CD4-positive, alpha-beta T cell treated with Interleukin-2 at 100 ng/mL for 4 hours (primary cell): ENCODE data around the gene GPR84.

ENCODE experiments used
- DNase-seq: peaks from one replicate; pipeline ENCODE4 v3.0.0-alpha.2; 2020; ENCODE audit warnings: low spot score

GPR84 gene

DNA sequence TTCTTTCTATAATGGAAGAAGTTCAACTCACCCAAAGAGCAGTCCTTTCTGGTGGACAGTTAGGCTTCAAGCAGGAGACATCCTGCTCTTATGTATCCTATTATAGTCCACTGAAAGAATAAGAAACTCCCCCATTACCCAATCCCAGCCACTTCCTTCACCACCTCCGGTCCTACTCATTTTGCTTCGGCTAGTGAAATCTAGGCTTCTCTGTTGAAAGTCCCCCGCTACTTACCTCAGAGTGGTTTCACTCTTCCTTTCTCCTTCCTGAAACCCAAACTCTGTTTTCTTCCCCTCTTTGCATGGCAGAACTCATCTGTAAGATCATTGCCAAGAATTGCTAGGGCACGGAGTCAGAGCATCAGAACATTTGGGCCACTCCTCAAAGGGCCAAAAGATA lies at the start of gene GPR84:
TSS of gene GPR84 (minus strand) at position 74 of the 400 bp plus-strand sequence. CDS start 635 bp downstream, outside the sequence.
- peak; percentile 32 for DNase-seq

DNA sequence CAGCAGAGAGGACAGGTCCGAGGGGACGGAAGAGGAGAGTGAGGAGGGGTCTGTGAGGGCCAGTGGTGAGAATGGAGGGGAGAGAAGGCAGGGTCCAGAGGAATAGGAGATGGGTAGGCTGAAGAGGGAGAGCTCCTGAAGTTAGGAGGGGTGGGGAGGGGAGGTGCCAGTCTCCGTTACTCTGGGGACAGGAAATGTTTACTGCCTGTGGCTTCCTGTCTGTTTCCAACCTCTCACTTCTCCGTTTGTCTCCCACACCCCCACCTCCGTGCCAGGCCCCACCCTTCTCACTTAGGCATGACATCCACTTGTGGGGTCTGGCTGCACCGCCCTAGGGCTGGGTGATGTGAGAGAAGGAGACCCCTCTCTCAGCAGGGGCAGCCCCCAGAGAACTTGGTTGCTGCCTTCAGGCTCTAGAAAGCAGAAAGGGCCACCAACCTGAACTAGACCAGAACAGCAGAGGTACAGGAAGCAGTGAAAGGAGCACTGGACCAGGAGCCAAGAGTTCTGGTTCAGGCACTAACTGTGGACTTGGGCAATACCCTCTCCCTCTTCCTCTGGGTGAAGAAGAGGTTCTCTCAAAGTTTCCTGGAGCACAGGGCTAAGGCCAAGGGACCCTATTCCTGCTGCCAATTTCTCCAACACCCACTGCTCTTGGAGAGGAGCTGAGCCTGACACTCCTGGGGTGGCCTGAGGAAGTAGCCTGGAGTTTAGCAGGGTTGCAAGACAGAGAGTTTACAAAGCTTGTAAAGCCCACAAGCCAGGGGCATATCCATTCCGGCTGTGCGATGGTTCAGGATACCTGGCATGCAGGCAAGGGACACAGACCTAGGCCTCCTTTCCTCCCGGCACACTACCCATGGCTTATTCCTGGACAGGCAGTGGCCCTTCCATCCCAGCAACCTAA lies 49.3 kb upstream of the GPR84 start:
- peak; percentile 88 for DNase-seq

DNA sequence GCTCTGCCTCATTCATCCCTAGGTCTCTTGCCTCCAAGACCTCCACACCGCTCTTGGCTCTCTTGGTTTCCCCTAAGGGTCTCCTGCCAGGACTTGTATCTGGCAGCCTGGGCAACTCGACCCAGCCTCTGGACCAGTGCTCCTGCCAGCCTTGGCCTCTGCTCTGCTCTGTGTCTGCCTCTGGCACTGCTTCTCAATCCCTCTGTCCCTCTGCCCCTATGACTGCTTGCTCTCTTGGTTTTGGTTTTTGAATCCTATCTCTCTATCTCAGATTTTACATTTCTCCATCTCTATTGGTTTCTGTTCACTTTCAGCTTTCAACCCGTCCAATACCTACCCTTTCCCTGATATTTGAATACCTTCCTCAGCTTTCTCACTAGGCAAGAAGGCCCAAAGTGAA lies 48.5 kb upstream of the GPR84 start:
- no peak for DNase-seq

DNA sequence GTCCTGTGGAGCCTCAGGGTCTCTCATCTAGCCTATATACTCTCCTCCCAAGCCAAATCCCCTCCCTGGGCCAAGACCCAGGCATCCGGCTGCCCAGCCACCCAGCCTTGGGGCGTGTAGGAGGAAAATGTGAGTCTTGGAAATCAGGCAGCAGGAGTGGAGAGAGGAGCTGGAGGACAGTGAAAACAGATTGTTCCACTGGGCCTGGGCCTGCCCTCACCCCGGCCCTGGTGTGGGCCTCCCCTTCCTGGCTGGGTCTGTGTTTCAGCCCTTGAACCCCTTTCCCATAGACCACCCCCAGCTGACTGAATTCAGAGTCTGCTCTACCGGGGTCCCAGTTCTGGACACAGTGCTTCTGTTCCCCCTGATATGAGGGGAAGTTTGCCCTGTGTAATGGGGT lies 48.1 kb upstream of the GPR84 start:
- no peak for DNase-seq

DNA sequence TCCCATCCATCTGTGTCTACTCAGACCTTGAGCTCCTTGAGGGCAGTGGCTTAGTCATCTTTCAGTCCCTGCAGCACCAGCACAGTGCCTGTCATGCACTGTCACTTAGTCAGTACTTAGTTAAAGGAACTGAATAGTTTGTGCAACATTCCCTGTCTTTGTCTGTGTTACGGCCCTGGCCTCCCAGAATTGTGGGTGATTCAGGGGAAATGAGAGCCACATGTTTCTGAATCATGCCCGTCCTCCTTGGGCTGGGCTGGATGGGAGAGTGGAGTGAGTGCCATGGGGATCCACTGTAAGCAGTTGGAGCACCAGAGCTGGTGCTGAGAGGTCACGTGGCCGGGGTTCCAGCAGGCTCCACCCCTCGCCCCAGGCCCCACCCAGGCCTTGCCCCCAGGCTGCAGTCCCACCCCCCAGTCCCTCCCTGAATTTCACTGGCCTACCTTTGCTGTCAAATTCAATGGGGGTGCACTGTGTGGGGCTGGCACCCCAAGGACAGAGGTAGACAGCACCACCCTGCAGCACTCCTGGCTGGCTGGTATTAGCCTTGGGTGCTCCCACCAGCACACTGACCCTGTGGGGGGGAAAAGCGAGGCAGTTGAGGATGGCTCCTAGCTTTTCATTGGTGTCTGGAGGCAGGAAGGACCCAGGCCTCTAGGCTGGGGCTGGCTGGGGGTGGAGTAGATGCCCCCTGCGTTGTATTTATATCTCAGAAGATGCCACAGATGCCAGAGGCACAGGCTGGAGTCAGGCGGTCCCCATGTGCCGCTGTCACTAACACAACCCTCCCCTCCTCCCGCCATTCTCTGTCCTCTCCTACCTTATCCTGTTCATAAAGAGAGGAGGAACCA lies 47.3 kb upstream of the GPR84 start:
- DNase-seq, result peak; percentile 72

DNA sequence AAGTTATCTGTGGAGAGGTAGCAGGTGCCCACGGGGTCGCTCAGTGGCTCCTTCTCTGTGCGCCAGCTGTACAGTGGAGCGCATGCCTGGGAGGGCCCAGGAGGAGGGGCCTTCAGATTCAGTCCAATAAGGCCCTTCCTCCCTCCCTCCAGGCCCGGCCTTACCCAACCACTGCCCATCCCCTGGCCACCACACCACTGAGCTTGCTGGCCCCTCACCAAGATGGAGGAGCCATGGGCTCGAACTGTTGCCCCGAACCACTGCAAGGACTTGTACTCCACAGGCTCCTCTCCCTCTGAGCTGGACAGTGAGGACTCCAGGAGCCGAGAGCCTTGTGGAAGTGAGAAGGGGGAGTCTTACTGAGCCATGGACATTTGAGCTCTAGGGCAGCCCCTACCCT lies 45.0 kb upstream of the GPR84 start:
- no peak for DNase-seq

DNA sequence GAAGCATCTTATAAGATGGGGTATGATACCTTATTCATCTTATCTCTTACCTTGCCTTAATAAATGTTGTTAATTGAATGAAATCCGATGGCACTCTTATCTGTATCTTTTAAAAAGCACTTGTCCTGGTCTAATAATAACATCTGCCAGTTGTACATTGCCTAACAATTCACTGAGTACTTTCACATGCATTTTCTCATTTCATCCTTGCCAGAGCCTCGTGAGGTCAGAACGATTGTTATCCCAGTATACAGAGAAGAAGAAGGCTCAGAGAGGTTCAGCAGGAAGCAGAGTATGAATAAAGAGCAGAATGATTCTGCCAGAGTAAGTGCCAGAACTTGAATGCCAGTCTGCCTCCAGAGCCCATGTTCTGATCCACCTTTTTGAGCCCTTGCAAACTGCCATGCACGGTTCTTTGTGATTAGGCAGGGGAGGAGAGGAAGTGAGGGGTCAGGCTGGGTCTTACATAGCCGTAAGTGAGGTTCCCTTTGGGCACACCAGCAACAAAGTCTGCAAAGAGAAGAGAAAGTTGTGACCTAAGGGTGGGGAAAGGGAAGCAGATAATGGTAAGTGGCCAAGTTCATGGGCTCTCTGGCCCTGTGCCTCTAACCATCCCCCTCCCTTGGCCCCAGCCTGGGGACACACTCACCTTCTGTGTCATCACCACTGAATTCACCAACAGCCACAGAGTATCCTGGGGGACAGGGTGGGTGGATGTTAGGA lies 43.1 kb upstream of the GPR84 start:
- DNase-seq, result no peak

DNA sequence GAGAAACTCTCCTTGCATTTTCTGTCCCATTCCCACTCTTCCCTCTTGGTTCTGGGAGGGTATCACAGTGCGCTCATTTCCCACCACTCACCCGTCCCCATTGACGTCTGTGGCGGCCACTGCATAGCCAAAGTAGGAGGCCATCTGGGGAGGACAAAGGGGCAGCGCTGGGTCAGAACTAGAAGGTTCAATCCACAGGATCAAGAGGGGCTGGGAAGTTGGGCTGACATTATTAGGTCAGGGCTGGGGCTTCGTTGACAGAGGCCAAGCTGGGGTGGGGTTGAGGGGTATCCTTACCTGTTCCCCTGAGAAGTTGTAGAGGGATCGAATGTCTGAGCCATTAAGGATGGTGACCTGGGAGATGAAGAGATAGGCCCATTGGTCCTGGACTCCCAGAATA lies 41.3 kb upstream of the GPR84 start:
- DNase-seq, result no peak

DNA sequence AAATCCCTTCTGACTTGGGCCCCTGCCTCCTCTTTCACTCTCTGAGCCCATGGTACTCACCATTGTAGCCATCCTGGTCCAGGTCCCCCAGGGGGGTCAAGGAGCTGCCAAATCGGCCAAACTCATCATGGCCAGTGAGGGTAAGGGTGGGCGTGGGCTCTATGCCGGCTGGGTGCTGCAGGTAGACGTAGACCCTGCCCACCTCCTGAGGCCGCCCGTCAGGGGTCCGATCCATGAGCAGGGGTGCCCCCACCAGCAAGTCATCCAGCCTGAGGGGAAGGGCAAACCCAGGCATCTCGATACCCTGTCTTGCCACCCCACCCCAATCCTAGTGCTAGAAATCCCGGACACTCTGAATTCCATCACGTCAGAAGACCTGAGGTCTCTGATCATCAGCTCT lies 40.8 kb upstream of the GPR84 start:
- no peak for DNase-seq

DNA sequence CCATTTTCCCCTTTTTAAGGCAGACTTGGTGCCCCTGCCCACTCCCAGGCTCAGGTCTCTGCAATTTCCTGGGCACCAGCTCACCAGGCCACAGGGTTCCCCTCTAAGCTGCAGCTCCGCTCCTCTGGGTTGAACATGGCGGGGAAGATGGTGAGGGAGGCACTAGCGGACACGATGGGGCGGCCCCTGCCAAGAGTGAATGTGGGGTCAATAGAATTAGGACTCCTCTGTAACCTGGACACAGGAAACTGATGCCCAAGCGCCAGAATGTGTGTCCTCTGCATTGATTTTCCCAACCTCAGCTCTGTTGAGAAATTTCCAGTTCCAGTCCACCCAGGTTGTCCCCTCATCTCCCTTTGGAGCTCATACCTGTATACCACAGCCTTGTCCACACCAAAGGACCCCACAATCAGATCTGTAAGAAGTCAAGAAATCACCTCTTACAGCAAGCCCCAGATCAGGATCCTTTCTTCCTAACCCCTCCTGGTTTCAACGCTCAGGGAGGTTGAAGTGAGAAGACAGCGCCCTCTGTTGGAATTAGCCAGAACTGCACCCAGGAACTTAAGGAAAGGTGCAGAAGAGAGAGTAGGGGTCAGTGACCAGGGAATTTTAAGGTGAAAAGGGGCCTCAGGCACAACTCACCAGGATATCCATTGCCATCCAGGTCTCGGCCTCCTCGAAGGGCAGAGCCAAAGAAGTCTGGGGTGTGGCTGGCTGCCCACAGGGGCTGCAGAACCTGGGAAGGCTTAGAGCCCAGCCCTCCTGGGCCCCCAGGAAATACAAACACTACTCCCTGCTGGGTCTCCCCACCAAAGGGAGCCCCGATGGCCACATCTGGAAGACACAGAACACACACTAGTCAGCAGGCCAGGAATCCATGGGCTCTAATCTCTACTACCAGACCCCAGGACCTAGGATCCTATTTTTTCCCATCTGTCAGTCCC lies 40.0 kb upstream of the GPR84 start:
- DNase-seq, result peak; percentile 69

DNA sequence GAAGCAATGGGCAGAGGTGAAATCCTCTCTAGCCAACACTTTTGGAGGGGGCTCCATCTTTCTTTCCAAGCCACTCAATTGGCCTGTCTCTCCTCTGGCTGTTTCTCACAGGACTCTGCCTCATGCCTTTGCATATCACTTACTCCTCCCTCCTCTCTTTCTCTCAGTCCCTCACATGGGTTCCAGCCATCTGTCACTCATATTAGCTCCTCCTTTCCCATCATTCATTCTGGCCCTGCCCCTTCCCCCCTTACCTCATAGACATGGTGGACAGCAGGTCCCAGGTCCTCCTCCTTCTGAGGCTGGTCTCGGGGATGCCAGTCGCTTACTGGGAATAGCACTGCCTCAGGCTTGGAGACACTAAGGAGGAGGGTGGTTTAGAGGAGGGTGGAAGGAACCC lies 36.8 kb upstream of the GPR84 start:
- no peak for DNase-seq

DNA sequence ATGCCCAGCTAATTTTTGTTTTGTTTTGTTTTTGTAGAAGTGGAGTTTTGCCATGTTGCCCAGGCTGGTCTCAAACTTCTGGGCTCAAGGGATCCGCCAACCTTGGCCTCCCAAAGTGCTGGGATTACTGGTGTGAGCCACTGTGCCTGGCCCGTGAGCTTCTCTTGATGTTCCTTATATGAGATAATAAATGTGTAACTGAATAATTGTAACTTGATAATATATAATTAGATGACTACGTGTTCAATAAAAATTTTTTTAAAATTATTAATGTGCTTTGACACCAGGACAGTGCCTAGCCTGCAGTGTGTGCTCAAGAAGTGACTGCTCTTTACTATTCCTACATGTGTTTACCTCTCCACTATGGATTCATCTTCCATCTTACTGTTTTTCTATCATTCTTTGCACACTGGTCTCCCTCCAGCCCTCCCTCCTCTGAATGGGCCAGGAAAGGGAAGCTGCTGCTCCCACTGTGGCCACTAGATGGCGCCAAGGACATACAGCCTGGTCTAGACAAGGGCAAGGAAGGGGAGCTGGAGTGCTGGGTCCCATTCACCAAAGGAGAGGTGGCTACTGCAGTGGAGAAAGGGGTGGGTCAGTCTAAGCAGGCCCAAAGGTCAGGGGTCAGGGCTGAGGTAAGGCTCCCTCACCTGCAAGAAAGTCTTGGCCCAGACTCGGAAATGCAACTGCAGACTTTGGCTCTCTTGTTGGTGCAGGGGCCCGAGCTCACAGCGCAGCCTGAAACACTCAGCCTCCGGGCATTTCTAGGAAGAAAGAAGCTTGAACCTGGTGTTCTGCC lies 34.9 kb upstream of the GPR84 start:
- peak; percentile 90 for DNase-seq

DNA sequence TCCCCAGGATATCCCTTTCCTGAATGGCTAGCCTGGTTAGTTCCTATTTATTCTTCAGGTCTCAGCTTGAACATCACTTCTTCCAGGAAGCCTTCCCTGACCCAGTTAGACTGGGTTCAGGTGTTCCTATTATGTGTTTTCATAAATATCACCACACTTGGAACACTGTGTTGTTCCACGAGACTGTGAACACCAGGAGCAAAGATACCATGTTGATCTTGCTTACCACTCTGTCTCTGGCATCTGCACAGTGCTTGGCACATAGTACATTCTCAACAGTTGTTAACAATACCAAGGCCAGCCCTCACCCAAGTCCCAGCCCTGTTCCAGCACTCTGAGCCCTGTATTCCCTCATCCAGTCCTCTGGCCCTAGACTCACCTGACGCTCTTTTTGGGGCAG lies 33.9 kb upstream of the GPR84 start:
- DNase-seq, result no peak

DNA sequence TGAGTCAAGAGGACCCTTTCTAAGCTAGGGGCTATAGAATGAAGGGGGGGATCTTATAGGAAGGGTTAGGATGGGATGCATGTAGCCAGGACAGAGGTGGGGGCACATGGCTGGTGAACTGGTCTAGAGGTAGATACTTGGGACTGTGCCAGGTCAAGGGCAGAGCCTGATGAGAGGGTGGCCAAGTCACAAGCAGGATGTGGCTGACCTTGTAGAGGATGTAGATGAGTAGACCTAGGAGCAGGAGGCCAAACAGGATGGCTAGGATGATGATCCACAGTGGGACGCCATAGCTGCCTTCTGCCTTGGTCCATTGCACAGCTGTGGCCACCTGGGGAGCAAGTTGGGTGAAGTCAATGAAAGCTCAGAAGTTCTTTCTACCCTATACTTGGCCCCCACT lies 32.9 kb upstream of the GPR84 start:
- no peak for DNase-seq

DNA sequence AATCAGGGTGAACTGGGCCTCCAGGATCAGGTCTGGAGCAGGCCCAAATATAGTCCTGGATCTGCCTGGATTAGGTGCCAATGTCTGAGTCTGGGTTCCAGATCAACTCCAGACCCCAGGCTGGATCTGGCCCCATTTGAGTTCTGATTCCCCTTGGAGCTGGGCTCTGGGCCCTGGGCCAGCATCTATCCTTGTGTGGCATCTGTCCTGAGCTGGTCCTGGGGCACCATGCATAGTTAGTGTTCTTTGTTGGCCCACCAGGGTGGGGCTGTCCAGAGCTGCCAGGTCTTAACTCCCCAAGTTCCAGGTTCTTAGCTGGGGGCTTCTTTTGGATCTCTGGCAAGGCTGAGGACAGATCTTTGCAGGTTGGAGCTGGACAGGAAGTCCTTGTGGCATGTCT lies 31.3 kb upstream of the GPR84 start:
- no peak for DNase-seq

DNA sequence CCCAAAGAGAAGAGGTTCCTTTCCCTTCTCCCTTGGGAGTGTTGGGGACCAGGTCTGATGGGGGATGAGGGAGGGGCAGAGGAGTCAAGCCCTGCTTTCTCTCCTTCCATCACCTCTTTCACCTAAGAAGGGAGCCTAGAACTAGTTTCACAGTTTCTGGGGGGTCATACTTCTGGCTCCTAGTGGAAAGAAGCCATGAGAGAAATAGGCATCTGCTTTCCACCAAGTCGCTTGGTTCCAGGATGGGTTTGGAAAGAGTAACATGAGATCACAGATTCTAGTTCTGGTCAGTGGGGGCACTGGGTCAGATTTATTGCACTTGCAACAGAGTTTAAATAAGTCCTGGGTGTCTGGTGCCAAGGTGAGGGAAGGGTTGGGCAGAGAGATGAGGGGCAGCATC lies 30.7 kb upstream of the GPR84 start:
- no peak for DNase-seq

DNA sequence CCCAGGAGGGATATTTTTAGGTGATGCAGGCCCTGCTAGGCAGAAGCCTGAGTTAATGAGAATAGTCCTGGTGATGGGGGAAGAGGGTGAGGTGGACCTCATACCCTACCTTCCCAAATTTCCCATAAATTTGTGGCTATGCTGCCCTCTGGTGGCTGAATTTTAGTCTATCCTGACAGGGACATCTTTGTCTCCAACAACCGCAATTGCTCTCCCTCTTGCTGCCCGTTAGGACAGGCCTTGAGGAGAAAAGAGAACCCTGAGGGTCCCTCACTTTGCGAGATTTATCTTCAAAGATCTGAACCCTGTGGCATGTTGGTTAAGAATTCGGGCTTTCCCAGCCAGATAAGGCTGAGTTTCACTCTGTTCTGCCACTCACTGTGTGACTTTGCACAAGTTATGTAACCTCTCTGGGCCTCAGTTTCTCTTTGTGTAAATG lies 30.0 kb upstream of the GPR84 start:
- peak; percentile 49 for DNase-seq

DNA sequence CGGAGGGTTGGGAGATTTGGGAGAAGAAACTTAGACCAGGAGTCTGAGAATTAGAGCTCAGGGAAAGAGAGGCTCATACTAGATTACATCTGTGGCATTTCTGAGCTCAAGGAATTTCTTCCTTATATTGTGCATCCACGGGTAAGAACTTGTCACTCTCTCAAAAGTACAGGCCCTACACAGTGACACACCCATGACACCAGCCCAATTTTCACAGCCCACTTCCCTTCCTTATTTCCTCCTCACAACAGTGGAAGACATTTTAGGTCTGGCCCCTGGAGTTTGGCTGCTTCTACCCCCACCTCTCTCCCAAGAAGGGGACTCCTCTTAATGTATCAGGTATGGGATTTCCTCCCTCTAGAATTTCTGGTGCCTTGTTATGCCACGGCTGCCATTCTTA lies 29.5 kb upstream of the GPR84 start:
- DNase-seq, result no peak

DNA sequence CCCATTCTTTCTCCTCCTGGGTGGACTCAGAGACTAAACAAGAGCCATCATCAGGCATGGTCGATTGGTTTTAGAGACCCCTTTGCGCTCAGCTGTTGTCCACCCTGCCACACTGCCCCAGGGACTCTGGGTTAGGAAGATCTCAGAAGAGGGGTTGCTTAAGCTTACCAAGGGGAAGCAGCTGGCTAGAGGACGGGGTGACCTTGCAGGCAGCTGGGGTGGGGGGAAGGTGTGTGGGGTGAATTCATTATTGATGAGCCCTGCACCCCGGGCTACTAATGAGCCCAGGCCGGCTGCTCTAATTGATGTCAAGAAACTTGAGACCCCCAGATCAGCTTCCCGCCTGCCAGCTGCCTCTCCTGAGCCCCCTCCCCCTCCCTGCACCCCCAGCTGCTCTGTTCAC lies 28.9 kb upstream of the GPR84 start:
- no peak for DNase-seq

DNA sequence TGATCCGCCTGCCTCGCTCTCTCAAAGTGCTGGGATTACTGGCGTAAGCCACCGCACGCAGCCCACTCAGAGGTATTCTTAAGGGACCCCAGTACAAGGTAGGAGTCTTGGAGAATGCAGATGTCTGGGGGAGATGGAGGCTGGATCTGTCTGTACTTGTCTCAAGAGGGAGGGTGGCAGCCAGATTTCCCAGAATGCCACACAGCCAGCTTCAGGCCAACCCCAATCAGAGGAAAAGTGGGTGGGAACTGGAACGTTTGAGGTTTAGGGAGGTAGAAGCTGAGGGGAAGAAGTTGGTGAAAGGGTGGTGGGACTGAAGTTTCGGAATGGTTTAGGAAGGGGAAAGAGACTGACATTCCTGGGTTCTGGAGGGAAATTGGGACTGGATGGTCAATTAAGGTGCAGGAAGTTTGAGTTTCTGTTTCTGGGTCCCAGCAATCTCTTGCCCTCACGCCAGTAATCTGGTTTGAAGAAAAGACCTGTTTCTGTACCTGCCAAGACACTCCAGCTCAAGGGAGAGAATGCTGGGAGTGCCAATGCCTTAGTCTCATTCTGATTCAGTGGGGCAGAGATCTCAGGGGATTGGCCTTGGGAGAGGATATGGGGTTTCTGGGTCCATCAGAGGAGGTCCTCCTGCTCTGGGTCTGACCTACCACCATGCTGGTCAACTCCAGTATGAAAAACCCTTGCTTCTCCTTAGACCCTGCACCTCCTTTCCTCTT lies 28.4 kb upstream of the GPR84 start:
- DNase-seq, result no peak
